Loucy (cell line): ENCODE results near the gene PREX1.

Experiments
- H2AFZ ChIP-seq: fragments of 200-600 bp; sonication (generic); 2 replicates; pipeline ENCODE4 v1.6.0; 2016; ENCODE audit warnings: antibody characterized with exemption, mild to moderate bottlenecking, low read length, moderate library complexity
- H3F3A ChIP-seq: fragments of 200-600 bp; 2 replicates; pipeline ENCODE4 v1.6.0; 2016; ENCODE audit warnings: antibody characterized with exemption, low read depth, mild to moderate bottlenecking
- H3K27me3 ChIP-seq: fragments of 200-600 bp; sonication (generic); 2 replicates; pipeline ENCODE4 v1.6.1; 2014; ENCODE audit warnings: low read length, mild to moderate bottlenecking; ENCODE audit not compliant: insufficient read depth, poor library complexity, severe bottlenecking
- H3K36me3 ChIP-seq: fragments of 200-600 bp; sonication (generic); 2 replicates; pipeline ENCODE4 v1.6.1; 2016; ENCODE audit warnings: low read length; ENCODE audit not compliant: insufficient read depth
- H3K4me1 ChIP-seq: fragments of 200-600 bp; sonication (generic); 2 replicates; pipeline ENCODE4 v1.5.1; 2014; ENCODE audit warnings: low read length, mild to moderate bottlenecking; ENCODE audit not compliant: insufficient read depth, poor library complexity, severe bottlenecking
- H3K4me2 ChIP-seq: fragments of 200-600 bp; sonication (generic); 2 replicates; pipeline ENCODE4 v1.6.0; 2014; ENCODE audit warnings: antibody characterized with exemption, low read length, low read depth, mild to moderate bottlenecking; ENCODE audit not compliant: poor library complexity, severe bottlenecking
- H3K4me3 ChIP-seq: fragments of 200-600 bp; sonication (generic); 2 replicates; pipeline ENCODE4 v1.5.1; 2014; ENCODE audit warnings: low read length, mild to moderate bottlenecking, mixed read lengths; ENCODE audit not compliant: poor library complexity, severe bottlenecking
- H3K79me2 ChIP-seq: fragments of 200-600 bp; sonication (generic); 2 replicates; pipeline ENCODE4 v1.6.1; 2014; ENCODE audit warnings: low read length; ENCODE audit not compliant: insufficient read depth
- H3K9ac ChIP-seq: fragments of 200-600 bp; sonication (generic); 2 replicates; pipeline ENCODE4 v1.6.0; 2014; ENCODE audit warnings: mild to moderate bottlenecking, low read depth, low read length, moderate library complexity; ENCODE audit not compliant: poor library complexity, severe bottlenecking
- H3K9me2 ChIP-seq: fragments of 200-600 bp; sonication (generic); replicated peaks from 2 replicates; pipeline ENCODE4 v1.6.1; 2016; ENCODE audit warnings: low read depth, low read length, mixed read lengths
- H3K9me3 ChIP-seq: fragments of 200-600 bp; sonication (generic); 2 replicates; pipeline ENCODE4 v1.6.1; 2014; ENCODE audit warnings: mild to moderate bottlenecking, antibody characterized with exemption, low read length, low read depth; ENCODE audit not compliant: insufficient read depth
- H4K20me1 ChIP-seq: fragments of 200-600 bp; sonication (generic); 2 replicates; pipeline ENCODE4 v1.6.0; 2014; ENCODE audit warnings: antibody characterized with exemption, low read length, mild to moderate bottlenecking; ENCODE audit not compliant: insufficient read depth, poor library complexity, severe bottlenecking
- EZH2phosphoT487 ChIP-seq: fragments of 200-600 bp; IDR thresholded peaks from 2 replicates; pipeline ENCODE4 v1.6.1; 2018; ENCODE audit warnings: antibody characterized with exemption, mild to moderate bottlenecking, moderate library complexity, borderline replicate concordance
- TF ChIP-seq, protein P1 (sequence below): fragments of 200-600 bp; sonication (generic); conservative IDR thresholded peaks from 2 replicates; pipeline ENCODE4 v1.5.1; 2014; ENCODE audit warnings: mild to moderate bottlenecking, antibody characterized with exemption, low read length

Gene PREX1

DNA sequence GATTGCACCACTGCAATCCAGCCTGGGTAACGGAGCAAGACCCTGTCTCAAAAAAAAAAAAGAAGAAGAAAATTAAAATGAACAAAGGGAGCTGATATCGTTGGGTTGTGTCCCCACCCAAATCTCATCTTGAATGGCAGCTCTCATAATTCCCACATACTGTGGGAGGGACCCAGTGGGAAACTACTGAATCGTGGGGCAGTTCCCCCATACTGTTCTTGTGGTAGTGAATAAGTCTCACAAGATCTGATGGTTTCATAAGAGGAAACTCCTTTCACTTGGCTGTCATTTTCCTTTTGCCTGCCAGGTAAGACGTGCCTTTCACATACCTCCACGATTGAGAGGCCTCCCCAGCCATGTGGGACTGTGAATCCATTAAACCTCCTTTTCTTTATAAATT, 149.4 kb downstream of the PREX1 start:
- no peaks in the 10 kb centered on the region for H3K27me3 ChIP-seq
- no peaks in the 10 kb centered on the region for H3K79me2 ChIP-seq
- no peaks in the 10 kb centered on the region for H4K20me1 ChIP-seq
- H3F3A ChIP-seq: no peaks in the 10 kb centered on the region
- H3K9ac ChIP-seq: no peak overlapping the region
- peaks cover 23% of the 10 kb centered on the region; the same call in 1 of the 2 replicates for H3K36me3 ChIP-seq
- peaks cover 2% of the 10 kb centered on the region for H3K4me1 ChIP-seq
- H3K9me3 ChIP-seq: no peaks in the 10 kb centered on the region
- no peak overlapping the region for H2AFZ ChIP-seq
- H3K4me2 ChIP-seq: no peak overlapping the region
- TF ChIP-seq, protein P1, sequence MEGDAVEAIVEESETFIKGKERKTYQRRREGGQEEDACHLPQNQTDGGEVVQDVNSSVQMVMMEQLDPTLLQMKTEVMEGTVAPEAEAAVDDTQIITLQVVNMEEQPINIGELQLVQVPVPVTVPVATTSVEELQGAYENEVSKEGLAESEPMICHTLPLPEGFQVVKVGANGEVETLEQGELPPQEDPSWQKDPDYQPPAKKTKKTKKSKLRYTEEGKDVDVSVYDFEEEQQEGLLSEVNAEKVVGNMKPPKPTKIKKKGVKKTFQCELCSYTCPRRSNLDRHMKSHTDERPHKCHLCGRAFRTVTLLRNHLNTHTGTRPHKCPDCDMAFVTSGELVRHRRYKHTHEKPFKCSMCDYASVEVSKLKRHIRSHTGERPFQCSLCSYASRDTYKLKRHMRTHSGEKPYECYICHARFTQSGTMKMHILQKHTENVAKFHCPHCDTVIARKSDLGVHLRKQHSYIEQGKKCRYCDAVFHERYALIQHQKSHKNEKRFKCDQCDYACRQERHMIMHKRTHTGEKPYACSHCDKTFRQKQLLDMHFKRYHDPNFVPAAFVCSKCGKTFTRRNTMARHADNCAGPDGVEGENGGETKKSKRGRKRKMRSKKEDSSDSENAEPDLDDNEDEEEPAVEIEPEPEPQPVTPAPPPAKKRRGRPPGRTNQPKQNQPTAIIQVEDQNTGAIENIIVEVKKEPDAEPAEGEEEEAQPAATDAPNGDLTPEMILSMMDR: no peak
- no peak for TF ChIP-seq EZH2phosphoT487
- no peaks in the 10 kb centered on the region for H3K9me2 ChIP-seq
- no peak overlapping the region for H3K4me3 ChIP-seq

DNA sequence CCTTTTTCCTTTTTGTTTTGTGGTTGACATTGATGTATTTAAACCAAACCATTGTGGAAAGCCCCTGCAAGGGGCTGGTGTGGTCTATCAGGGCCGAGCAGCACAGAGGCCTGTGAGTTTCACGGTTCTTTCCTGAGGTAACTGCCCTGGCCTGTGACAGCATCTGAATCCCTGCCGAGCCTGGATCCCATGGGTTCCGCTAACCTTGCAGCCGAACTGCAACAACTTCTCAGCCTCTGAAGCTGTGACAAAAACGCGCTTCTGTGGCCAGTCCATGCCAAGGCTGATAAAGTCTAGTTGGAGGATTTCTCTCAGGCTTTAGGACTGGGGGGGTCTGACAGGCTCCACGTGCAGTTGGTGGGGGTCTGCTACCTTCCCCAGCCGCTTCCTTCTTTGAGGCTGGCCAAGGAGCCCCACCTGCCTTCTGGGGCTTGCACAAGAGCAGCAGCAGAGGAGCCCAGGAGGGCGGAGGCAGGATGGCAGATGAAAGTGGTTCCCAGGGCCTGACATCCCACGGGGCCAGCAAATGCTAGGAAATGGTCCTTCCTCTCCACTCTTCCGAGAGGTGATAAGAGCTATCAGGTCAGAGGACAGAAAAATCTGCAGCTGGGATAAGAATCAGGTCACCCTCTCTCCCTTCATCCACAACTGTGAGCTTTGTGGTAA, 150.9 kb downstream of the PREX1 start:
- no peaks in the 10 kb centered on the region for H3K79me2 ChIP-seq
- no peak overlapping the region for H3K9ac ChIP-seq
- no peak overlapping the region for H3K4me3 ChIP-seq
- TF ChIP-seq EZH2phosphoT487: no peak
- TF ChIP-seq, protein P1: no peak
- H2AFZ ChIP-seq: no peak overlapping the region
- no peaks in the 10 kb centered on the region for H3K9me3 ChIP-seq
- H3K36me3 ChIP-seq: peaks cover 23% of the 10 kb centered on the region; the same call in 1 of the 2 replicates
- H3K27me3 ChIP-seq: no peaks in the 10 kb centered on the region
- H4K20me1 ChIP-seq: no peaks in the 10 kb centered on the region
- H3K9me2 ChIP-seq: no peaks in the 10 kb centered on the region
- H3K4me1 ChIP-seq: no peaks in the 10 kb centered on the region
- H3K4me2 ChIP-seq: no peak overlapping the region
- no peaks in the 10 kb centered on the region for H3F3A ChIP-seq

DNA sequence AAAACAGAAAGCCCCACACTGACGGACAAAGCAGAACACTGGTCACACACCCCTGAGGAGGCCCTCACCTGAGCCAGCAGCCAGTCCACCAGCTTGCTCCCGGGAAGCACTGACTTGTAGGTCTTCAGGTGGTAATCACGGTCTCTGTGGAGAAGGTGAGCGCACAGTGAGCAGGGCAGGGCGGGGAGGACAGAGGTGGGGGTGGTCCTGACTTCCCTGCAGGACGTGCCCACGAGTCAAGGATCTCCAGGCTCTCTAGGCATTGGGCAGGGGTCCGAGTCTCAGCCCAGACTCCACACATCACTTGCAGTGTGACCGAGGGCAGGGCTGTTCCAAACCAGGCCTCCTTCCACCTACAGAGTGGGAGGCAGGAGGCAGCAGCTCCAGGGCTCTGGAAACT, 151.7 kb downstream of the PREX1 start:
- Histone ChIP-seq H3K36me3 (peaks cover 23% of the 10 kb centered on the region; the same call in 1 of the 2 replicates), H2AFZ (no peak overlapping the region), H3K4me1 (no peaks in the 10 kb centered on the region), H3K4me3 (no peak overlapping the region), H3F3A (no peaks in the 10 kb centered on the region), H3K9me2 (no peaks in the 10 kb centered on the region), H3K27me3 (no peaks in the 10 kb centered on the region), H3K4me2 (no peak overlapping the region), H3K9me3 (no peaks in the 10 kb centered on the region), H3K79me2 (no peaks in the 10 kb centered on the region), H3K9ac (no peak overlapping the region), H4K20me1 (no peaks in the 10 kb centered on the region)
- TF ChIP-seq, protein P1: no peak
- TF ChIP-seq EZH2phosphoT487: no peak
